DOHH2 (cell line): ENCODE data around the gene EZR.
"Not testable (repeated sequence)": the region's sequence is repeated elsewhere in the genome, so short reads cannot be mapped to it uniquely, and the experiment has no call there.

Source experiments
- H3F3A ChIP-seq: fragments of 200-600 bp; sonication (generic), shearing (Covaris generic); 2 replicates; pipeline ENCODE4 v1.6.0; 2016; ENCODE audit warnings: antibody characterized with exemption, mild to moderate bottlenecking; ENCODE audit not compliant: control insufficient read depth, insufficient read depth
- H3K27ac ChIP-seq: fragments of 200-600 bp; sonication (generic); 2 replicates; pipeline ENCODE4 v1.5.1; 2014; ENCODE audit warnings: low read depth, mild to moderate bottlenecking, low read length, moderate library complexity
- H3K27me3 ChIP-seq: fragments of 200-600 bp; sonication (generic); 2 replicates; pipeline ENCODE4 v1.6.1; 2014; ENCODE audit warnings: mild to moderate bottlenecking, low read length, mixed read lengths; ENCODE audit not compliant: control insufficient read depth
- H3K36me3 ChIP-seq: fragments of 200-600 bp; sonication (generic); 2 replicates; pipeline ENCODE4 v1.6.1; 2014; ENCODE audit warnings: mild to moderate bottlenecking, low read length, moderate library complexity, mixed read lengths; ENCODE audit not compliant: control insufficient read depth
- H3K4me1 ChIP-seq: fragments of 200-600 bp; sonication (generic); 2 replicates; pipeline ENCODE4 v1.6.1; 2014; ENCODE audit warnings: mild to moderate bottlenecking, low read length, mixed read lengths; ENCODE audit not compliant: control insufficient read depth
- H3K4me2 ChIP-seq: fragments of 200-600 bp; sonication (generic); 2 replicates; pipeline ENCODE4 v1.6.0; 2014; ENCODE audit warnings: mild to moderate bottlenecking, low read length, moderate library complexity
- H3K4me3 ChIP-seq: fragments of 200-600 bp; sonication (generic); 2 replicates; pipeline ENCODE4 v1.5.1; 2014; ENCODE audit warnings: mild to moderate bottlenecking, low read length, mixed read lengths
- H3K79me2 ChIP-seq: fragments of 200-600 bp; sonication (generic); 2 replicates; pipeline ENCODE4 v1.6.1; 2014; ENCODE audit warnings: mild to moderate bottlenecking, low read length, mixed read lengths; ENCODE audit not compliant: control insufficient read depth
- H3K9me2 ChIP-seq: fragments of 200-600 bp; sonication (generic); replicated peaks from 2 replicates; pipeline ENCODE4 v1.6.1; 2014; ENCODE audit warnings: mild to moderate bottlenecking, low read length, mixed read lengths; ENCODE audit not compliant: control insufficient read depth
- H3K9me3 ChIP-seq: fragments of 200-600 bp; sonication (generic); 2 replicates; pipeline ENCODE4 v1.6.1; 2014; ENCODE audit warnings: antibody characterized with exemption, low read length, mixed read lengths; ENCODE audit not compliant: control insufficient read depth, insufficient read depth
- H4K20me1 ChIP-seq: fragments of 200-600 bp; sonication (generic); 2 replicates; pipeline ENCODE4 v1.6.0; 2014; ENCODE audit warnings: low read depth, mild to moderate bottlenecking, antibody characterized with exemption, low read length, moderate library complexity; ENCODE audit not compliant: control insufficient read depth, insufficient read depth
- CTCF ChIP-seq: fragments of 200-600 bp; sonication (generic); IDR thresholded peaks from one replicate; pipeline ENCODE4 v1.5.1; 2014; ENCODE audit warnings: antibody characterized with exemption, mild to moderate bottlenecking, low read depth, low read length; ENCODE audit not compliant: poor library complexity, severe bottlenecking
- EZH2phosphoT487 ChIP-seq: fragments of 200-600 bp; sonication (generic); IDR thresholded peaks from 2 replicates; pipeline ENCODE4 v1.6.1; 2017; ENCODE audit warnings: borderline replicate concordance, mild to moderate bottlenecking, antibody characterized with exemption, low read length, moderate library complexity, mixed read lengths

Gene EZR

GRCh38 chr6:158840465-158840864, 21.3 kb upstream of the EZR start:
- Histone ChIP-seq H3K4me1 (peaks cover 49% of the 10 kb centered on the region), H3K4me3 (no peak overlapping the region), H3K36me3 (no peaks in the 10 kb centered on the region), H3K27ac (no peak overlapping the region), H3K79me2 (no peaks in the 10 kb centered on the region), H3K4me2 (no peak overlapping the region), H3F3A (peaks cover 5% of the 10 kb centered on the region; the same call in 1 of the 2 replicates), H4K20me1 (no peaks in the 10 kb centered on the region), H3K9me2 (no peaks in the 10 kb centered on the region), H3K27me3 (no peaks in the 10 kb centered on the region), H3K9me3 (no peaks in the 10 kb centered on the region)
- TF ChIP-seq EZH2phosphoT487 (no peak), CTCF (no peak)

GRCh38 chr6:158839796-158840195, 20.6 kb upstream of the EZR start:
- no peaks in the 10 kb centered on the region for H3K9me2 ChIP-seq
- H3K27ac ChIP-seq: no peak overlapping the region
- H3K27me3 ChIP-seq: no peaks in the 10 kb centered on the region
- H3K4me3 ChIP-seq: no peak overlapping the region
- no peaks in the 10 kb centered on the region for H3K36me3 ChIP-seq
- H3F3A ChIP-seq: peaks cover 5% of the 10 kb centered on the region; the same call in 1 of the 2 replicates
- no peaks in the 10 kb centered on the region for H4K20me1 ChIP-seq
- H3K4me2 ChIP-seq: no peak overlapping the region
- no peaks in the 10 kb centered on the region for H3K79me2 ChIP-seq
- no peaks in the 10 kb centered on the region for H3K9me3 ChIP-seq
- TF ChIP-seq EZH2phosphoT487: no peak
- no peak for TF ChIP-seq CTCF
- peaks cover 44% of the 10 kb centered on the region for H3K4me1 ChIP-seq

GRCh38 chr6:158838790-158839189, 19.6 kb upstream of the EZR start:
- not testable (repeated sequence) for H3F3A ChIP-seq, H3K4me3 ChIP-seq, H4K20me1 ChIP-seq, H3K27me3 ChIP-seq, H3K36me3 ChIP-seq, H3K79me2 ChIP-seq, H3K9me3 ChIP-seq, H3K27ac ChIP-seq, H3K9me2 ChIP-seq
- peak overlapping the region; percentile 1; the same call in 1 of the 2 replicates for H3K4me2 ChIP-seq
- H3K4me1 ChIP-seq: peaks cover 34% of the 10 kb centered on the region

GRCh38 chr6:158837684-158838625, 18.8 kb upstream of the EZR start:
- Histone ChIP-seq H3K9me2 (no peaks in the 10 kb centered on the region), H3K9me3 (no peaks in the 10 kb centered on the region), H4K20me1 (no peaks in the 10 kb centered on the region), H3F3A (no peaks in the 10 kb centered on the region), H3K27ac (no peak overlapping the region), H3K79me2 (no peaks in the 10 kb centered on the region), H3K4me2 (peak overlapping the region; percentile 1; the same call in 1 of the 2 replicates), H3K4me3 (no peak overlapping the region), H3K36me3 (no peaks in the 10 kb centered on the region), H3K4me1 (peaks cover 26% of the 10 kb centered on the region), H3K27me3 (no peaks in the 10 kb centered on the region)
- TF ChIP-seq EZH2phosphoT487: no peak
